Stimulated activated naive B cell treated with anti-CD40 and anti-IgM and Interleukin-4, amounts not matched to agents 10 μg/mL and 1 μg/mL and 100 μg/mL, for 72 hours (primary cell): ENCODE results near the gene SCCPDH.
"Not testable (repeated sequence)": the region's sequence is repeated elsewhere in the genome, so short reads cannot be mapped to it uniquely, and the experiment has no call there.

Experiments
- ATAC-seq, 2 donors: fragments of 150-1000 bp; cut with Tn5 transposase; replicated peaks; 2 replicates each; pipeline ENCODE4 v1.10.0; 2021; ENCODE audit warnings: moderate library complexity in 1 of 2
- DNase-seq: peaks from one replicate; pipeline ENCODE4 v3.0.0; 2021
- H3K27ac Mint-ChIP-seq: one replicate; pipeline ENCODE4 v1.8.0; 2022; ENCODE audit warnings: mild to moderate bottlenecking, mixed read lengths
- H3K27me3 Mint-ChIP-seq, 2 donors: one replicate each; pipeline ENCODE4 v1.8.0; 2022; ENCODE audit warnings: mixed read lengths in 2 of 2
- H3K36me3 Mint-ChIP-seq, 2 donors: one replicate each; pipeline ENCODE4 v1.8.0; 2022; ENCODE audit warnings: mixed read lengths in 2 of 2, mild to moderate bottlenecking in 1 of 2
- H3K4me1 Mint-ChIP-seq, 2 donors: one replicate each; pipeline ENCODE4 v1.8.0; 2022; ENCODE audit warnings: mixed read lengths in 2 of 2, mild to moderate bottlenecking in 1 of 2
- H3K4me3 Mint-ChIP-seq, 2 donors: one replicate each; pipeline ENCODE4 v1.8.0; 2022; ENCODE audit warnings: mild to moderate bottlenecking in 2 of 2, mixed read lengths in 2 of 2, moderate library complexity in 1 of 2
- H3K9me3 Mint-ChIP-seq, 2 donors: one replicate each; pipeline ENCODE4 v1.8.0; 2022; ENCODE audit warnings: mixed read lengths in 2 of 2, mild to moderate bottlenecking in 1 of 2

SCCPDH gene

GRCh38 chr1:246722720-246723119, 1.5 kb upstream of the SCCPDH start:
- Mint-ChIP-seq H3K27ac (no peak overlapping the region), H3K27me3 (peaks cover 5 to 6% of the 10 kb centered on the region in 2 donors), H3K36me3 (peaks cover 8 to 10% of the 10 kb centered on the region in 2 donors), H3K4me1 (peaks cover 0 to 17% of the 10 kb centered on the region in 2 donors), H3K9me3 (peaks cover 9 to 13% of the 10 kb centered on the region in 2 donors), H3K4me3 (no peak overlapping the region)
- ATAC-seq (no peak), DNase-seq (no peak)

GRCh38 chr1:246724731-246725095, 504 bp downstream of the SCCPDH start:
- ATAC-seq (peak; percentile 38 to 41), DNase-seq (peak; percentile 0)
- Mint-ChIP-seq H3K9me3 (peaks cover 19 to 21% of the 10 kb centered on the region in 2 donors), H3K4me3 (peak overlapping the region; percentile 91 to 97), H3K27ac (peak overlapping the region; percentile 70), H3K4me1 (peaks cover 0 to 17% of the 10 kb centered on the region in 2 donors), H3K36me3 (peaks cover 26 to 29% of the 10 kb centered on the region in 2 donors), H3K27me3 (peaks cover 5 to 6% of the 10 kb centered on the region in 2 donors)

GRCh38 chr1:246725191-246725590, 982 bp downstream of the SCCPDH start:
- Mint-ChIP-seq H3K4me1 (peaks cover 0 to 17% of the 10 kb centered on the region in 2 donors), H3K4me3 (peak overlapping the region; percentile 91 to 97), H3K27me3 (peaks cover 5 to 6% of the 10 kb centered on the region in 2 donors), H3K27ac (peak overlapping the region; percentile 70), H3K36me3 (peaks cover 31 to 34% of the 10 kb centered on the region in 2 donors), H3K9me3 (peaks cover 22 to 24% of the 10 kb centered on the region in 2 donors)
- DNase-seq: no peak
- ATAC-seq: no peak

- Mint-ChIP-seq H3K9me3 (peaks cover 19 to 20% of the 10 kb centered on the region in 2 donors), H3K27ac (no peak overlapping the region), H3K4me1 (peaks cover 0 to 17% of the 10 kb centered on the region in 2 donors), H3K4me3 (no peak overlapping the region), H3K27me3 (no peaks in the 10 kb centered on the region), H3K36me3 (peaks cover 39 to 41% of the 10 kb centered on the region in 2 donors)
- ATAC-seq: no peak
- no peak for DNase-seq
Measured at GRCh38 chr1:246726255-246726679, 2.1 kb downstream of the SCCPDH start.

- DNase-seq: no peak
- Mint-ChIP-seq H3K4me3 (no peak overlapping the region), H3K4me1 (peaks cover 0 to 17% of the 10 kb centered on the region in 2 donors), H3K27ac (no peak overlapping the region), H3K27me3 (no peaks in the 10 kb centered on the region), H3K36me3 (peaks cover 45 to 47% of the 10 kb centered on the region in 2 donors), H3K9me3 (peaks cover 19 to 20% of the 10 kb centered on the region in 2 donors)
- ATAC-seq: no peak
Measured at GRCh38 chr1:246726881-246727280, 2.7 kb downstream of the SCCPDH start.

GRCh38 chr1:246727594-246727993, 3.4 kb downstream of the SCCPDH start:
- Mint-ChIP-seq H3K27ac (no peak overlapping the region), H3K9me3 (peaks cover 19 to 20% of the 10 kb centered on the region in 2 donors), H3K4me3 (no peak overlapping the region), H3K4me1 (peaks cover 0 to 17% of the 10 kb centered on the region in 2 donors), H3K36me3 (peaks cover 48 to 51% of the 10 kb centered on the region in 2 donors), H3K27me3 (no peaks in the 10 kb centered on the region)
- ATAC-seq (no peak), DNase-seq (no peak)

GRCh38 chr1:246728311-246728710, 4.1 kb downstream of the SCCPDH start:
- Mint-ChIP-seq H3K4me3 (no peak overlapping the region), H3K36me3 (peaks cover 48 to 51% of the 10 kb centered on the region in 2 donors), H3K27me3 (no peaks in the 10 kb centered on the region), H3K4me1 (peaks cover 0 to 17% of the 10 kb centered on the region in 2 donors), H3K9me3 (peaks cover 19 to 20% of the 10 kb centered on the region in 2 donors), H3K27ac (no peak overlapping the region)
- DNase-seq (no peak), ATAC-seq (no peak)

GRCh38 chr1:246729040-246729439, 4.8 kb downstream of the SCCPDH start:
- H3K36me3 Mint-ChIP-seq: peaks cover 55 to 58% of the 10 kb centered on the region in 2 donors
- not testable (repeated sequence) for H3K27me3 Mint-ChIP-seq, DNase-seq, H3K4me3 Mint-ChIP-seq, H3K27ac Mint-ChIP-seq, ATAC-seq
- H3K9me3 Mint-ChIP-seq: peaks cover 19 to 20% of the 10 kb centered on the region in 2 donors
- peaks cover 0 to 13% of the 10 kb centered on the region in 2 donors for H3K4me1 Mint-ChIP-seq

- Mint-ChIP-seq H3K27me3 (no peaks in the 10 kb centered on the region), H3K4me1 (no peaks in the 10 kb centered on the region), H3K4me3 (no peak overlapping the region), H3K27ac (no peak overlapping the region), H3K36me3 (peaks cover 66 to 68% of the 10 kb centered on the region in 2 donors), H3K9me3 (peaks cover 19 to 20% of the 10 kb centered on the region in 2 donors)
- ATAC-seq (no peak), DNase-seq (no peak)
Measured at GRCh38 chr1:246730839-246731238, 6.6 kb downstream of the SCCPDH start.

- not testable (repeated sequence) for DNase-seq, ATAC-seq, H3K27ac Mint-ChIP-seq, H3K27me3 Mint-ChIP-seq, H3K4me1 Mint-ChIP-seq, H3K4me3 Mint-ChIP-seq
- Mint-ChIP-seq H3K9me3 (peaks cover 19 to 20% of the 10 kb centered on the region in 2 donors), H3K36me3 (peaks cover 71 to 73% of the 10 kb centered on the region in 2 donors)
Measured at GRCh38 chr1:246731873-246732272, 7.7 kb downstream of the SCCPDH start.

GRCh38 chr1:246733704-246734103, 9.5 kb downstream of the SCCPDH start:
- peaks cover 9 to 10% of the 10 kb centered on the region in 2 donors for H3K9me3 Mint-ChIP-seq
- no peaks in the 10 kb centered on the region for H3K27me3 Mint-ChIP-seq
- no peak overlapping the region for H3K27ac Mint-ChIP-seq
- DNase-seq (no peak), ATAC-seq (no peak)
- H3K36me3 Mint-ChIP-seq: peaks cover 67 to 72% of the 10 kb centered on the region in 2 donors
- no peak overlapping the region for H3K4me3 Mint-ChIP-seq
- H3K4me1 Mint-ChIP-seq: no peaks in the 10 kb centered on the region

GRCh38 chr1:246734866-246735265, 10.7 kb downstream of the SCCPDH start:
- Mint-ChIP-seq H3K9me3 (peaks cover 4 to 9% of the 10 kb centered on the region in 2 donors), H3K4me3 (no peak overlapping the region), H3K36me3 (peaks cover 63 to 68% of the 10 kb centered on the region in 2 donors), H3K27ac (no peak overlapping the region), H3K4me1 (no peaks in the 10 kb centered on the region), H3K27me3 (no peaks in the 10 kb centered on the region)
- DNase-seq (no peak), ATAC-seq (no peak)

- Mint-ChIP-seq H3K27me3 (no peaks in the 10 kb centered on the region), H3K4me1 (no peaks in the 10 kb centered on the region), H3K36me3 (peaks cover 56 to 62% of the 10 kb centered on the region in 2 donors), H3K4me3 (no peak overlapping the region), H3K9me3 (peaks cover 2 to 4% of the 10 kb centered on the region in 2 donors), H3K27ac (no peak overlapping the region)
- DNase-seq (no peak), ATAC-seq (no peak)
Measured at GRCh38 chr1:246735735-246736134, 11.5 kb downstream of the SCCPDH start.

GRCh38 chr1:246742396-246742795, 18.2 kb downstream of the SCCPDH start:
- Mint-ChIP-seq H3K36me3 (peaks cover 51 to 65% of the 10 kb centered on the region in 2 donors), H3K4me3 (no peak overlapping the region), H3K27me3 (no peaks in the 10 kb centered on the region), H3K9me3 (peaks cover 9% of the 10 kb centered on the region in 2 donors), H3K27ac (no peak overlapping the region), H3K4me1 (no peaks in the 10 kb centered on the region)
- no peak for ATAC-seq
- no peak for DNase-seq

GRCh38 chr1:246746155-246746554, 21.9 kb downstream of the SCCPDH start:
- H3K36me3 Mint-ChIP-seq: peaks cover 33 to 46% of the 10 kb centered on the region in 2 donors

More at GRCh38 chr1:246746155-246746554, 21.9 kb downstream of the SCCPDH start:
- not testable (repeated sequence) for H3K27me3 Mint-ChIP-seq, H3K4me1 Mint-ChIP-seq, DNase-seq, H3K9me3 Mint-ChIP-seq, H3K27ac Mint-ChIP-seq, H3K4me3 Mint-ChIP-seq, ATAC-seq
